ENCODE measurements around the gene RBM17. TPM values are rescaled to one million over a fixed set of nuclear protein-coding genes. Genes with fewer than 3 reads are reported as not detected.
"Not testable (repeated sequence)": the region's sequence is repeated elsewhere in the genome, so short reads cannot be mapped to it uniquely, and the experiment has no call there.

RBM17 gene
- total and polyA plus RNA-seq, 8 donors: 41.4 to 168 (median 84.7) TPM

DNA sequence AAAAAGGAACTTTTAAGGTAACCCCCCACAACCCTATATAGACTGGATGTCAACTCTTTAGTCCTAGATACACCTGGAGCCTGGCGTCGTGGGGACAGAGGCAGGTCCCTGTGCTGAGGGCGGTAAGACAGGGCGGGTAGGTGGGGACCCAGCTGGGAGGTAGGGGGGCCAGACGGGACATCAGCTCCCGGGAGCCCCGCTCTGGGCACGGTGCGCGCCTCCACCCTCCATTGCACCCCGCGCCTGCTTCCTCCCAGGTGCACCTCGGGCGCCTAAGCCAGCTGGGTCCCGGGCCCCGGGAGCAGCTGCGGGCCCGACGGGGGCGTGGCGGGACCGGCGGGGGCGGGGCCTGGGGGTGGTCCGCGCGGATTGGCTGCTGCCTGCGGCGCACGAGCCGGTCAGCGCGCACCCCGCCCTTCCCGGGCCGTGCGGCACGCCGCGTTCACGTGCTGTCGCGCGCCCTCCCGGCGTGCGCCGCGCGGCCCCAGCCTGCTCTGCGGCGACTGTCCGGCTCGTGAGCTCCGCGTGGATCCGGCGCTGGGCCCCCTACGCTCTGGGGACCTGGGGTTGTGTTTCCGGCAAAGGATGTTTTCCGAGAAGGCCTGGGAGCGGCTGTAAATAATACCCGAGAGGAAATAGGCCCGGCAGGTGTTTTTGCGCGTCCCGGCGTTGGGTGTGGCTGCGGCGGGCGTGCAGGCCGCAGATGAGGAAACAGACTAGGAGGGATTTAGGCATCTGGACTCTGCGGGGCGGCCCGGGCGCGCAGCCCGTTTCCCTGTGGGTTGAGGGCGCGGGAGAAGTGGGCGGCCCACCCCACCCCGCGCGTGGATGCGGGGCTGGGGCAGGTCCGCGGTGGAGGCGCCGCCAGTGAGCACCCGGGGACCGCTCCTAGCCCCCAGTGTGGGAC is 74.8 kb downstream of the RBM17 start:
- 0 to 1% (median 1%) methylated on average over 31 to 90 of the region's 91 CpGs for WGBS, 5 donors
- intact Hi-C loops (cut with DNase I; ENCODE audit: low total_unique reads): no loop called here
- Histone ChIP-seq H3K4me1 (peaks cover 28 to 56% (median 34%) of the 10 kb centered on the region in 4 donors), H3K27me3 (no peaks in the 10 kb centered on the region), H3K9me3 (no peaks in the 10 kb centered on the region), H3K36me3 (peaks cover 0 to 13% (median 5%) of the 10 kb centered on the region in 4 donors), H3K4me3 (peak overlapping the region; percentile 68 to 74 (median 72)), H3K27ac (peak overlapping the region; percentile 93 to 98 (median 95))
- peak; percentile 91 to 98 for DNase-seq
- TF ChIP-seq EP300 (IDR thresholded peaks at IDR 0.05): no peak
- TF ChIP-seq POLR2AphosphoS5 (IDR thresholded peaks at IDR 0.05): peak; percentile 79 to 92 (median 81)
- peak in 1 of 4 donors; percentile 8 for TF ChIP-seq POLR2A (IDR thresholded peaks at IDR 0.05)
- TF ChIP-seq, protein P1, sequence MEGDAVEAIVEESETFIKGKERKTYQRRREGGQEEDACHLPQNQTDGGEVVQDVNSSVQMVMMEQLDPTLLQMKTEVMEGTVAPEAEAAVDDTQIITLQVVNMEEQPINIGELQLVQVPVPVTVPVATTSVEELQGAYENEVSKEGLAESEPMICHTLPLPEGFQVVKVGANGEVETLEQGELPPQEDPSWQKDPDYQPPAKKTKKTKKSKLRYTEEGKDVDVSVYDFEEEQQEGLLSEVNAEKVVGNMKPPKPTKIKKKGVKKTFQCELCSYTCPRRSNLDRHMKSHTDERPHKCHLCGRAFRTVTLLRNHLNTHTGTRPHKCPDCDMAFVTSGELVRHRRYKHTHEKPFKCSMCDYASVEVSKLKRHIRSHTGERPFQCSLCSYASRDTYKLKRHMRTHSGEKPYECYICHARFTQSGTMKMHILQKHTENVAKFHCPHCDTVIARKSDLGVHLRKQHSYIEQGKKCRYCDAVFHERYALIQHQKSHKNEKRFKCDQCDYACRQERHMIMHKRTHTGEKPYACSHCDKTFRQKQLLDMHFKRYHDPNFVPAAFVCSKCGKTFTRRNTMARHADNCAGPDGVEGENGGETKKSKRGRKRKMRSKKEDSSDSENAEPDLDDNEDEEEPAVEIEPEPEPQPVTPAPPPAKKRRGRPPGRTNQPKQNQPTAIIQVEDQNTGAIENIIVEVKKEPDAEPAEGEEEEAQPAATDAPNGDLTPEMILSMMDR (IDR thresholded peaks at IDR 0.05): no peak

DNA sequence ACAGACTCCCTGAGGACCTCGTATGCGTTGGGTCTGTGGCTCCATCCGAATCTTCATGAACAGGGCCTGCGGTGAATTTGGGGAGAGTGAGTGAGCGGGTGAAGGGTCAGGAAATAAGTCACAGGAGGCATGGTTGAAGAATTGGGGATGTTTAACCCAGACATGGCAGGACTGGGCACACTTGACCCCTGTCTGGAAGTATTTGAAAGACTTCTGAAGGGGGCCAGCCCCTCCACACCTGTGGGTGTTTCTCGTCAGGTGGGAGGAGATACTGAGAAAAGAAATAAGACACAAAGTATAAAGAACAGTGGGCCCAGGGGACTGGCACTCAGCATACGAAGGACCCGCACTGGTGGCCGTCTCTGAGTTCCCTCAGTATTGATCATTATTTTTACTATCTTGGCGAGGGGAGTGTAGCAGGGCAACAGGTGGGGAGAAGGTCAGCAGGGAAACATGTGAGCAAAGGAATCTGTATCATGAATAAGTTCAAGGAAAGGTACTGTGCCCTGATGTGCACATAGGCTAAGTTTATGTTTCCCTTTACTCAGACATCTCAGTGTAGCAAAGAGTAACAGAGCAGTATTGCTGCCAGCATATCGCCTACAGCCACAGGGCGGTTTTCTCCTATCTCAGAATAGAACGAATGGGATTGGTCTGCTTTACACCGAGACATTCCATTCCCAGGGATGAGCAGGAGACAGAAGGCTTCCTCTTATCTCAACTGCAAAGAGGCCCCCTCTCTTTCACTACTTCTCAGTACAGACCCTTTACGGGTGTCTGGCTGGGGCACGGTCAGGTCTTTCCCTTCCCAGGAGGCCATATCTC is 75.6 kb downstream of the RBM17 start:
- no peak for TF ChIP-seq POLR2A (IDR thresholded peaks at IDR 0.05)
- TF ChIP-seq EP300 (IDR thresholded peaks at IDR 0.05): no peak
- TF ChIP-seq, protein P1 (IDR thresholded peaks at IDR 0.05): no peak
- TF ChIP-seq POLR2AphosphoS5 (IDR thresholded peaks at IDR 0.05): no peak
- Histone ChIP-seq H3K4me1 (peaks cover 28 to 62% (median 41%) of the 10 kb centered on the region in 4 donors), H3K27ac (peak overlapping the region; percentile 91 to 98 (median 94)), H3K27me3 (no peaks in the 10 kb centered on the region), H3K36me3 (peaks cover 0 to 13% (median 5%) of the 10 kb centered on the region in 4 donors), H3K4me3 (peak overlapping the region; percentile 68 to 74 (median 72)), H3K9me3 (no peaks in the 10 kb centered on the region)
- intact Hi-C loops (cut with DNase I; ENCODE audit: low total_unique reads): no loop called here
- WGBS, 5 donors: 10 to 18% (median 15%) methylated on average over 16 of the region's 16 CpGs
- peak in 1 of 2 donors; percentile 43 for DNase-seq

DNA sequence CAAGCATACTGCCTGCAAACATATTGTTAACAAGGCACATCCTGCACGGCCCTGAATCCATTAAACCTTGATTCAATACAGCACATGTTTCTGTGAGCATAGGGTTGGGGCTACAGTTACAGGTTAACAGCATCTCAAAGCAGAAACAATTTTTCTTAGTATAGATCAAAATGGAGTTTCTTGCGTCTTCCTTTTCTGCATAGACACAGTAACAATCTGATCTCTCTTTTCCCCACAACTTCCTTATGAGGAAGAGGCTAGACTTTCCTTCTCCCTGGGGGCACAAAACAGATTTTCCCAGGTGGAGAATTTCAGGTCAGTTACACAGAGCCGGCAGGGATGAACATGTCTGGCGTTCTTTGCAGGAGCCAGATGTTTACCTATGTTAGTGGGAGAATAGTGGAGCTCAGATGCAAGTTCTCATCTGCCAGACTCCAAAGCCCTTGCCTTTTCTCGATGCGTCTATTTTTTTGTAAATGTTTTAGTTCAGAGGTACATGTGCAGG is 76.4 kb downstream of the RBM17 start:
- Histone ChIP-seq H3K9me3 (no peaks in the 10 kb centered on the region), H3K4me1 (peaks cover 28 to 70% (median 47%) of the 10 kb centered on the region in 4 donors), H3K27me3 (no peaks in the 10 kb centered on the region), H3K27ac (peak overlapping the region in 3 of 5 donors; percentile 93 to 98 (median 96)), H3K4me3 (peak overlapping the region in 2 of 4 donors; percentile 68 to 74), H3K36me3 (peaks cover 0 to 13% (median 5%) of the 10 kb centered on the region in 4 donors)
- 35 to 50% (median 45%) methylated on average over 6 of the region's 6 CpGs for WGBS, 5 donors
- intact Hi-C loops (cut with DNase I; ENCODE audit: low total_unique reads): no loop called here
- DNase-seq: no peak
- no peak for TF ChIP-seq EP300 (IDR thresholded peaks at IDR 0.05)

DNA sequence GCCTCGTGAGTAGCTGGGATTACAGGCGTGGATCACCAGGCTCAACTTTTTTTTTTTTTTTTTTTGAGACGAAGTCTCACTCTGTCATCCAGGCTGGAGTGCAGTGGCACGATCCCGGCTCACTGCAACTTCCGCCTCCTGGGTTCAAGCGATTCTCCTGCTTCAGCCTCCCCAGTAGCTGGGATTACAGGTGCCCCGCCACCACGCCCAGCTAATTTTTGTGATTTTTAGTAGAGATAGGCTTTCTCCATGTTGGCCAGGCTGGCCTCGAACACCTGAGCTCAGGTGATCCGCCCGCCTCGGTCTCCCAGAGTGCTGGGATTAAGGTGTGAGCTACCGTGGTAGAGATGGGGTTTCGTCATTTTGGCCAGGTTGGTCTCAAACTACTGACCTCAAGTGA is 77.1 kb downstream of the RBM17 start:
- H3K36me3 ChIP-seq: peaks cover 0 to 13% (median 5%) of the 10 kb centered on the region in 4 donors
- DNase-seq; H3K27me3 ChIP-seq; intact Hi-C loops (cut with DNase I; ENCODE audit: low total_unique reads); H3K4me3 ChIP-seq; H3K9me3 ChIP-seq: not testable (repeated sequence)
- 86 to 96% (median 95%) methylated on average over 14 to 15 of the region's 15 CpGs for WGBS, 5 donors
- peaks cover 31 to 77% (median 54%) of the 10 kb centered on the region in 4 donors for H3K4me1 ChIP-seq
- H3K27ac ChIP-seq: peak overlapping the region in 2 of 5 donors; percentile 93 to 98

Small RNAs within 50 kb of the gene (small RNA-seq; reads per million reads assigned to genes)
- 0 to 0.31 (median 0.05) reads per million in 4 donors for gene MIR3155A

Other genes with a start within 250 kb of the RBM17 start
- gene ANKRD16, start 199.1 kb upstream of the RBM17 start, total RNA-seq: 100 to 1,000 TPM in 2 of 5 donors, 1 to 10 TPM in 3; 2.2 to 233 (median 8.4) TPM
- gene ANKRD16, start 199.1 kb upstream of the RBM17 start, polyA plus RNA-seq: 1 to 10 TPM; 5.1 to 8.7 (median 7.0) TPM
- gene FBH1, start 198.8 kb upstream of the RBM17 start, total RNA-seq: 100 to 1,000 TPM in 3 of 5 donors, 10 to 100 TPM in 2; 42.6 to 192 (median 110) TPM
- gene FBH1, start 198.8 kb upstream of the RBM17 start, polyA plus RNA-seq: 10 to 100 TPM; 38.4 to 51.4 (median 40.3) TPM
- 10 to 100 TPM in 3 of 5 donors, 1 to 10 TPM in 2; 6.7 to 63.0 (median 16.1) TPM for gene IL15RA, start 111.5 kb upstream of the RBM17 start, total RNA-seq
- gene IL15RA, start 111.5 kb upstream of the RBM17 start, polyA plus RNA-seq: 10 to 100 TPM; 13.9 to 26.1 (median 15.7) TPM
- gene IL2RA, start 26.7 kb upstream of the RBM17 start, total RNA-seq: 1 to 10 TPM in 2 of 5 donors, under 1 TPM in 1, not detected in 2; 0.45 to 2.3 (median 1.5) TPM
- 1 to 10 TPM in 1 of 3 donors, under 1 TPM in 2; 0.46 to 1.3 (median 0.60) TPM for gene IL2RA, start 26.7 kb upstream of the RBM17 start, polyA plus RNA-seq
- gene PFKFB3, start 113.9 kb downstream of the RBM17 start, total RNA-seq: 100 to 1,000 TPM in 1 of 5 donors, 10 to 100 TPM in 4; 18.0 to 199 (median 41.5) TPM
- gene PFKFB3, start 113.9 kb downstream of the RBM17 start, polyA plus RNA-seq: 10 to 100 TPM; 17.7 to 48.3 (median 26.6) TPM